Suprapubic skin (tissue), 4 donors: ENCODE measurements around the gene HSD11B1L. TPM values are rescaled to one million over a fixed set of nuclear protein-coding genes. Genes with fewer than 3 reads are reported as not detected.

Experiments used
- DNase-seq, 2 donors: peaks; one replicate each; pipeline ENCODE4 v3.0.0-alpha.2; 2019; ENCODE audit warnings: low spot score in 2 of 2
- H3K27ac ChIP-seq: fragments of 200-600 bp; sonication (generic); one replicate; pipeline ENCODE4 v1.5.1; 2019
- H3K27me3 ChIP-seq: fragments of 200-600 bp; sonication (generic); one replicate; pipeline ENCODE4 v1.5.1; 2019
- H3K36me3 ChIP-seq: fragments of 200-600 bp; sonication (generic); one replicate; pipeline ENCODE4 v1.5.1; 2019
- H3K4me1 ChIP-seq: fragments of 200-600 bp; sonication (generic); one replicate; pipeline ENCODE4 v1.5.1; 2019
- H3K4me3 ChIP-seq: fragments of 200-600 bp; sonication (generic); one replicate; pipeline ENCODE4 v1.5.1; 2019; ENCODE audit warnings: mild to moderate bottlenecking
- H3K9me3 ChIP-seq: fragments of 200-600 bp; sonication (generic); one replicate; pipeline ENCODE4 v1.5.1; 2019
- CTCF ChIP-seq, 2 donors: fragments of 200-600 bp in 1 of 2; fragments of 450-650 bp in 1 of 2; sonication (generic) in 1 of 2; IDR thresholded peaks; one replicate each; pipeline ENCODE4 v1.5.1; 2016 to 2019; ENCODE audit warnings: antibody characterized with exemption in 2 of 2, mild to moderate bottlenecking in 1 of 2, moderate library complexity in 1 of 2
- EP300 ChIP-seq: sonication (generic); formaldehyde crosslinking; IDR thresholded peaks from one replicate; pipeline ENCODE4 v1.6.1; 2017; ENCODE audit warnings: antibody characterized with exemption
- POLR2A ChIP-seq, 2 donors: fragments of 450-650 bp; IDR thresholded peaks; one replicate each; pipeline ENCODE4 v1.6.1; 2017; ENCODE audit warnings: antibody characterized with exemption in 2 of 2, mild to moderate bottlenecking in 2 of 2, moderate library complexity in 2 of 2
- POLR2AphosphoS5 ChIP-seq, 3 donors: sonication (generic); formaldehyde crosslinking; IDR thresholded peaks; one replicate each; pipeline ENCODE4 v1.6.1; 2017; ENCODE audit warnings: antibody characterized with exemption in 3 of 3
- WGBS: methylation state at CpG from one replicate; pipeline ENCODE4 v1.1.5; 2018; 5-methylcytosine and 5-hydroxymethylcytosine counted together
- total RNA-seq, 4 donors: library from RNA; depleted of rRNA; stranded (reverse); fragments of >200 nt; gene quantifications; one replicate each; pipeline ENCODE4 v1.1.0, GENCODE V29; 2016

The HSD11B1L gene
- total RNA-seq, 4 donors from 2014 or later, result 11.6 to 19.0 (median 15.1) TPM

DNA sequence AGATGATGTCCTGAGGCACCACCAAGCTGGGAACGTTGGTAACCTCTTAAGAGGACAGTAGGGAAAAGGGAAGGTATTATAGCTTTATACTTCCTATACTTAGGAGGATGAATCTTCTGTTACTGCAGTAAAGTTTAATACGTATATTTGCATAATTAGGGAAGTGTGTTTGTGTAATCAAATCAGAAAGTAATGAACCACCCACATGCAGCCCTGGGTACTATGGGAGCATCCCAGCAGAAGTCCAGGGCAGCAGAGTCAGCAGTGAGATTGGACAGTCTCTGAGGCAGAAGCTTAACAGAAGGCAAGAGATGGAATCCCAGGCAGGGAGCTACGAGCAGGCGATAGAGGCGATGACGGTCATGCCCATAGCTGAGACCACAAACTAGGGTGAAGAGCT, 45.4 kb upstream of the HSD11B1L start:
- no peak for DNase-seq
- Histone ChIP-seq H3K4me3 (no peak overlapping the region), H3K27ac (no peak overlapping the region), H3K36me3 (no peaks in the 10 kb centered on the region), H3K27me3 (no peaks in the 10 kb centered on the region), H3K4me1 (peaks cover 28% of the 10 kb centered on the region), H3K9me3 (no peaks in the 10 kb centered on the region)
- TF ChIP-seq CTCF (IDR thresholded peaks at IDR 0.05), result no peak
- TF ChIP-seq POLR2A (IDR thresholded peaks at IDR 0.05), result no peak
- no peak for TF ChIP-seq EP300
- TF ChIP-seq POLR2AphosphoS5 (IDR thresholded peaks at IDR 0.05), result no peak
- 87% methylated on average over 6 of the region's 6 CpGs for whole genome bisulfite sequencing

DNA sequence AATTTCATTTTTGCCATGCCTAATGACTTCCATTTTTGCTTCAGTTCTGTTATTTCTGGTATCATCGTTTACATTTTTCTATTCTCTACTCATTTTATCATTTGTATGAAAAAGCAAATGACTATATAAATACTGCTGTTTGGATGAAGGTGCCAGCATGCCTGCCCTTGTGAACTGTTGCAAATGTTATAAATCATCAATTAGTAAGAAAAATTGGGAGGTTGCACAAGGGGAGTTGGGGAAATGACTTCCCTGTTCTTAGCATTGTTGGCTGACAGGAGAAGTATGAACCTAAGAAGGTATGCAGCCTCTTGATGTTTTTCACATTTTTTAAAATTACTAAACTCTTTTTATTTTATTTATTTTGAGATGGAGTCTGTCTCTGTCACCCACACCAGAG, 42.9 kb upstream of the HSD11B1L start:
- WGBS, result 50% methylated on average over 1 of the region's 1 CpG
- peaks cover 8% of the 10 kb centered on the region for H3K36me3 ChIP-seq
- H3K4me3 ChIP-seq, result no peak overlapping the region
- no peaks in the 10 kb centered on the region for H3K27me3 ChIP-seq
- TF ChIP-seq EP300 (no peak), POLR2AphosphoS5 (IDR thresholded peaks at IDR 0.05) (no peak), CTCF (IDR thresholded peaks at IDR 0.05) (no peak), POLR2A (IDR thresholded peaks at IDR 0.05) (no peak)
- DNase-seq, result peak in 1 of 2 donors; percentile 9
- no peak overlapping the region for H3K27ac ChIP-seq
- H3K9me3 ChIP-seq, result no peaks in the 10 kb centered on the region
- peaks cover 24% of the 10 kb centered on the region for H3K4me1 ChIP-seq

DNA sequence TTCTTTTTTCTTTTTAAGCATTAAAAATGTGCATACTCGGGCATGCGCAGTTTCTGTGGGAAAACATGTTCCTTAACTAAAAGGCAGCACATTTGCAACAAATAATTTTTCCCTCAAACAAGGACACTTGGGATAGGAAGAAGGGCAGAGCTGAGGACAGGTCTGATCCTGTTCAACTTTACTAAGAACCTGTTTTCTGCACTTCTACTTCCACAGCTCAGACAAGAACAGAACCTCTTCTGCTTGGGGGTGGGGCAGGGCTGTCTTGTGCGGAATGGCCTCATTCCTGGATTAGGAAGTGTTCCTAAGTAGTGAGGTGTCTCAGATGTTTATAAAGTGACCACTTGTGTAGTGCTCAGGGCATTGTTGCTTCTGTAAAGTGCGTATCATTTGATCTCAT, 39.7 kb upstream of the HSD11B1L start:
- Histone ChIP-seq H3K4me3 (no peak overlapping the region), H3K4me1 (peaks cover 20% of the 10 kb centered on the region), H3K27ac (no peak overlapping the region), H3K36me3 (peaks cover 40% of the 10 kb centered on the region), H3K27me3 (no peaks in the 10 kb centered on the region), H3K9me3 (no peaks in the 10 kb centered on the region)
- peak in 1 of 2 donors; percentile 43 for DNase-seq
- 63% methylated on average over 4 of the region's 4 CpGs for WGBS
- no peak for TF ChIP-seq POLR2AphosphoS5 (IDR thresholded peaks at IDR 0.05)
- no peak for TF ChIP-seq CTCF (IDR thresholded peaks at IDR 0.05)
- no peak for TF ChIP-seq POLR2A (IDR thresholded peaks at IDR 0.05)
- TF ChIP-seq EP300, result no peak

DNA sequence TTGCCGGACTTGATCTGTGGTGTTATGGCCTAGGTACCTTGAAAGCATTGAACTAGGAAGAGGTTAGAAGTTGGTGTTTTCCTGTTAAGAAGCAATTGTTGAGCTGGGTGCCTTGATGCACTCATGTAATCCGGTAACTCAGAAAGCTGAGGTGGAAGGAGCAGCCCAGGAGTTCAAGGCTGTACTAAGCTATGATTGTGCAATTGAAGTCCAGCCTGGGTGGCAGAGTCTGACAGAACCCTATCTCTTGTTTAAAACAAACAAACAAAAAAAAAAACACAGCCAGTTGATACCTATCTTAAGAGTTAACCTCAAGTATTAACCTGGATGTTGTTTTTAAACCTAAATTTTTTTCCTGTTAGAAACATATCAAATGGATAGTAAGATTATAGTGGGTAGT, 38.6 kb upstream of the HSD11B1L start:
- no peak for DNase-seq
- 92% methylated on average over 2 of the region's 2 CpGs for WGBS
- Histone ChIP-seq H3K9me3 (no peaks in the 10 kb centered on the region), H3K4me1 (peaks cover 20% of the 10 kb centered on the region), H3K27ac (no peak overlapping the region), H3K36me3 (peaks cover 50% of the 10 kb centered on the region), H3K4me3 (no peak overlapping the region), H3K27me3 (no peaks in the 10 kb centered on the region)
- no peak for TF ChIP-seq EP300
- TF ChIP-seq POLR2A (IDR thresholded peaks at IDR 0.05), result no peak
- TF ChIP-seq POLR2AphosphoS5 (IDR thresholded peaks at IDR 0.05), result no peak
- no peak for TF ChIP-seq CTCF (IDR thresholded peaks at IDR 0.05)

- peak in 1 of 2 donors; percentile 10 for DNase-seq
- Histone ChIP-seq H3K27me3 (no peaks in the 10 kb centered on the region), H3K27ac (no peak overlapping the region), H3K9me3 (no peaks in the 10 kb centered on the region), H3K4me1 (peaks cover 13% of the 10 kb centered on the region), H3K36me3 (peaks cover 59% of the 10 kb centered on the region), H3K4me3 (no peak overlapping the region)
- TF ChIP-seq CTCF (IDR thresholded peaks at IDR 0.05), result no peak
- no peak for TF ChIP-seq POLR2A (IDR thresholded peaks at IDR 0.05)
- TF ChIP-seq EP300, result no peak
- no peak for TF ChIP-seq POLR2AphosphoS5 (IDR thresholded peaks at IDR 0.05)
- WGBS, result 78% methylated on average over 4 of the region's 4 CpGs
Measured at GRCh38 chr19:5643060-5643459, 37.8 kb upstream of the HSD11B1L start.
